Measurements from ENCODE around the gene FMN2.

DNA sequence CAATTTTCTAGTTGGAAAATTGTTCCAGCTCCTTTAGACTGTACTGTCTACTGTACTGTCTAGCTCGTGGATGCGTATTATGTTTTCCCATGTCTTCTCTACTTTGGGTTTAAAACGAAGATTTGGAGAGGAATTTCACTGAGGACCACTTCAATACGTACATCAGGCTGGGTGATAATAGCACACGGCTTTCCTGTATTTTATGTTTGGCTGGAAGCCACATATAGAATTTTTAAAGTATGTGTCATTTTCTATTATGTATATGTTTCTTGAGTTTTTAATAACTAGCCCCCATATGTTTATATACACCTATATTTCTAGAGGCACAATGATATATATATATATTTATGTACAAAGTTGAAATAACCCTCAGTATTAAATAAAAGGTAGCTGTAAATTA, 293.9 kb downstream of the FMN2 start:
- TF ChIP-seq, protein P1, sequence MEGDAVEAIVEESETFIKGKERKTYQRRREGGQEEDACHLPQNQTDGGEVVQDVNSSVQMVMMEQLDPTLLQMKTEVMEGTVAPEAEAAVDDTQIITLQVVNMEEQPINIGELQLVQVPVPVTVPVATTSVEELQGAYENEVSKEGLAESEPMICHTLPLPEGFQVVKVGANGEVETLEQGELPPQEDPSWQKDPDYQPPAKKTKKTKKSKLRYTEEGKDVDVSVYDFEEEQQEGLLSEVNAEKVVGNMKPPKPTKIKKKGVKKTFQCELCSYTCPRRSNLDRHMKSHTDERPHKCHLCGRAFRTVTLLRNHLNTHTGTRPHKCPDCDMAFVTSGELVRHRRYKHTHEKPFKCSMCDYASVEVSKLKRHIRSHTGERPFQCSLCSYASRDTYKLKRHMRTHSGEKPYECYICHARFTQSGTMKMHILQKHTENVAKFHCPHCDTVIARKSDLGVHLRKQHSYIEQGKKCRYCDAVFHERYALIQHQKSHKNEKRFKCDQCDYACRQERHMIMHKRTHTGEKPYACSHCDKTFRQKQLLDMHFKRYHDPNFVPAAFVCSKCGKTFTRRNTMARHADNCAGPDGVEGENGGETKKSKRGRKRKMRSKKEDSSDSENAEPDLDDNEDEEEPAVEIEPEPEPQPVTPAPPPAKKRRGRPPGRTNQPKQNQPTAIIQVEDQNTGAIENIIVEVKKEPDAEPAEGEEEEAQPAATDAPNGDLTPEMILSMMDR (IDR thresholded peaks at IDR 0.05), result no peak
- TF ChIP-seq POLR2A (IDR thresholded peaks at IDR 0.05), result no peak

All from body of pancreas (tissue), 4 donors.